Endothelial cell of umbilical vein (primary cell): ENCODE data around the gene GTSE1. TPM values are rescaled to one million over a fixed set of nuclear protein-coding genes. Genes with fewer than 3 reads are reported as not detected.

ENCODE experiments used
- BruUV-seq: library from RNA; stranded (reverse); fragments of 400-500 nt; replicated peaks from 2 replicates; lab custom pipeline; 2021; lab: Mats Ljungman, UMichigan
- CTCF ChIA-PET: fragments of 300-600, 350-600 bp; sonication (Branson Sonifier 250); formaldehyde crosslinking; loops from one replicate; lab custom pipeline; 2021; ENCODE audit warnings: antibody characterized with exemption, inconsistent platforms; lab: Charles Lee
- POLR2A ChIA-PET: fragments of 300-600, 350-600 bp; sonication (Branson Sonifier 250); formaldehyde crosslinking; loops from one replicate; lab custom pipeline; 2021; ENCODE audit warnings: antibody characterized with exemption, inconsistent platforms; lab: Charles Lee
- DNase-seq: peaks from one replicate; pipeline ENCODE4 v3.0.0-alpha.2; 2011; ENCODE audit warnings: low read depth, low spot score
- FAIRE-seq: peaks from 2 replicates; lab custom pipeline; 2011; peaks lifted over from hg19 to GRCh38; lab: Jason Lieb, UNC
- H2AFZ ChIP-seq: 2 replicates; pipeline ENCODE4 v1.6.0; 2012; ENCODE audit warnings: low read depth, low read length, control low read depth, inconsistent platforms
- H3K27ac ChIP-seq: 2 replicates; pipeline ENCODE4 v1.5.1; 2011; ENCODE audit warnings: low read depth, mild to moderate bottlenecking, control low read depth, low read length, moderate library complexity; ENCODE audit not compliant: insufficient read depth
- H3K27me3 ChIP-seq, 2 experiments: 2 replicates each; pipeline versions ENCODE4 v1.6.0 to v1.6.1; 2011; ENCODE audit warnings: low read length in 2 of 2, mixed read lengths in 1 of 2; ENCODE audit not compliant: control insufficient read depth in 2 of 2, insufficient read depth in 2 of 2
- H3K36me3 ChIP-seq, 2 experiments: 2 replicates in 1 of 2; 3 replicates in 1 of 2; pipeline ENCODE4 v1.5.1; 2011; ENCODE audit warnings: low read length in 2 of 2, mild to moderate bottlenecking in 1 of 2, moderate library complexity in 1 of 2; ENCODE audit not compliant: control insufficient read depth in 2 of 2, insufficient read depth in 2 of 2; ENCODE audit errors: extremely low read depth in 1 of 2
- H3K4me1 ChIP-seq: 3 replicates; pipeline ENCODE4 v1.5.1; 2011; ENCODE audit warnings: mild to moderate bottlenecking, low read length; ENCODE audit not compliant: control insufficient read depth, insufficient read depth; ENCODE audit errors: extremely low read depth
- H3K4me2 ChIP-seq: 2 replicates; pipeline ENCODE4 v1.6.1; 2011; ENCODE audit warnings: low read length, control low read depth, mixed read lengths; ENCODE audit not compliant: insufficient read depth
- H3K4me3 ChIP-seq, 3 experiments: fragments of 200-600 bp in 1 of 3; sonication (generic), shearing (Covaris generic) in 1 of 3; replicated peaks in 1 of 3; 2 replicates each; pipeline ENCODE4 v1.5.1; 2011 to 2016; ENCODE audit warnings: control low read depth in 3 of 3, low read length in 3 of 3, mild to moderate bottlenecking in 2 of 3, inconsistent platforms in 1 of 3, low read depth in 1 of 3, moderate library complexity in 1 of 3; ENCODE audit not compliant: insufficient read depth in 1 of 3
- H3K79me2 ChIP-seq: 2 replicates; pipeline ENCODE4 v1.6.0; 2012; ENCODE audit warnings: low read length, inconsistent platforms; ENCODE audit not compliant: control insufficient read depth, insufficient read depth
- H3K9ac ChIP-seq: replicated peaks from 2 replicates; pipeline ENCODE3; 2011; ENCODE audit warnings: low read length, control low read depth; ENCODE audit not compliant: insufficient read depth; ENCODE audit errors: extremely low read depth
- H3K9me1 ChIP-seq: replicated peaks from 3 replicates; pipeline ENCODE4 v1.6.0; 2011; ENCODE audit warnings: mild to moderate bottlenecking, low read length; ENCODE audit not compliant: control insufficient read depth, insufficient read depth; ENCODE audit errors: extremely low read depth
- H3K9me3 ChIP-seq: replicated peaks from 2 replicates; pipeline ENCODE4 v1.5.1; 2012; ENCODE audit warnings: low read length, inconsistent platforms; ENCODE audit not compliant: control insufficient read depth, insufficient read depth
- H4K20me1 ChIP-seq: replicated peaks from 2 replicates; pipeline ENCODE3; 2011; ENCODE audit warnings: mild to moderate bottlenecking, low read length; ENCODE audit not compliant: control insufficient read depth, insufficient read depth; ENCODE audit errors: extremely low read depth
- CTCF ChIP-seq, 2 donors: IDR thresholded peaks; 1 replicate in 1 of 2; 2 replicates in 1 of 2; pipeline ENCODE4 v1.5.1; 2011; ENCODE audit warnings: low read length in 2 of 2, mild to moderate bottlenecking in 2 of 2, moderate library complexity in 2 of 2, control low read depth in 1 of 2, inconsistent platforms in 1 of 2, low read depth in 1 of 2; ENCODE audit not compliant: insufficient read depth in 1 of 2; ENCODE audit errors: extremely low read depth in 1 of 2
- EZH2 ChIP-seq: IDR thresholded peaks from 2 replicates; pipeline ENCODE4 v1.6.1; 2012; ENCODE audit warnings: borderline replicate concordance, low read depth, mild to moderate bottlenecking, moderate library complexity, low read length, inconsistent platforms; ENCODE audit not compliant: severe bottlenecking
- FOS ChIP-seq: IDR thresholded peaks from 2 replicates; pipeline ENCODE4 v1.6.1; 2011; ENCODE audit warnings: mild to moderate bottlenecking, low read length, moderate library complexity, borderline replicate concordance; ENCODE audit not compliant: insufficient read depth
- GATA2 ChIP-seq: IDR thresholded peaks from 2 replicates; pipeline ENCODE4 v1.7.0; 2011; ENCODE audit warnings: low read depth, mild to moderate bottlenecking, moderate library complexity, mixed read lengths, low read length; ENCODE audit not compliant: insufficient read length, insufficient read depth
- JUN ChIP-seq: IDR thresholded peaks from 2 replicates; pipeline ENCODE4 v1.6.1; 2011; ENCODE audit warnings: borderline replicate concordance, low read depth; ENCODE audit not compliant: insufficient read length, insufficient read depth
- MYC ChIP-seq: IDR thresholded peaks from one replicate; pipeline ENCODE4 v1.6.1; 2011; ENCODE audit warnings: mild to moderate bottlenecking, low read depth, low read length
- POLR2A ChIP-seq: IDR thresholded peaks from 2 replicates; pipeline ENCODE4 v1.6.1; 2012; ENCODE audit warnings: low read depth, mild to moderate bottlenecking, control low read depth, low read length
- POLR2AphosphoS5 ChIP-seq: IDR thresholded peaks from 2 replicates; pipeline ENCODE4 v1.6.1; 2012; ENCODE audit warnings: low read depth, mild to moderate bottlenecking, control low read depth, low read length, moderate library complexity; ENCODE audit not compliant: insufficient read depth
- dilution Hi-C: fragments of 300-500 bp; cut with MboI; formaldehyde crosslinking; loops from one replicate; pipeline ENCODE4 v1.15.0; 2019; ENCODE audit warnings: low sequenced_read_pairs; ENCODE audit not compliant: extremely low pct_ligation_motif_present
- intact Hi-C: fragments of 100-400 bp; cut with micrococcal nuclease; formaldehyde crosslinking; loops from one replicate; pipeline ENCODE4 v1.10.0; 2022
- polyA plus RNA-seq, 4 experiments: library from polyadenylated mRNA; depleted of rRNA in 3 of 4; stranded (reverse) in 3 of 4; unstranded in 1 of 4; fragments of >200 nt; gene quantifications; 2 replicates each; pipeline versions ENCODE4 v1.2.1 to v1.2.3, GENCODE V29; 2011 to 2012; ENCODE audit warnings: missing spikeins in 1 of 4
- total RNA-seq: library from RNA; stranded (reverse); gene quantifications from 2 replicates; pipeline ENCODE4 v1.2.3, GENCODE V29; 2021
- TF ChIP-seq, protein P1 (sequence below): IDR thresholded peaks from 2 replicates; pipeline ENCODE4 v1.6.1; 2011; ENCODE audit not compliant: insufficient read depth, insufficient read length

The GTSE1 gene
- total and polyA plus RNA-seq, 2 donors (not counting 3 experiments of a cell fraction or from before 2014, with no cell fraction given) = 25.9 to 57.2 TPM

DNA sequence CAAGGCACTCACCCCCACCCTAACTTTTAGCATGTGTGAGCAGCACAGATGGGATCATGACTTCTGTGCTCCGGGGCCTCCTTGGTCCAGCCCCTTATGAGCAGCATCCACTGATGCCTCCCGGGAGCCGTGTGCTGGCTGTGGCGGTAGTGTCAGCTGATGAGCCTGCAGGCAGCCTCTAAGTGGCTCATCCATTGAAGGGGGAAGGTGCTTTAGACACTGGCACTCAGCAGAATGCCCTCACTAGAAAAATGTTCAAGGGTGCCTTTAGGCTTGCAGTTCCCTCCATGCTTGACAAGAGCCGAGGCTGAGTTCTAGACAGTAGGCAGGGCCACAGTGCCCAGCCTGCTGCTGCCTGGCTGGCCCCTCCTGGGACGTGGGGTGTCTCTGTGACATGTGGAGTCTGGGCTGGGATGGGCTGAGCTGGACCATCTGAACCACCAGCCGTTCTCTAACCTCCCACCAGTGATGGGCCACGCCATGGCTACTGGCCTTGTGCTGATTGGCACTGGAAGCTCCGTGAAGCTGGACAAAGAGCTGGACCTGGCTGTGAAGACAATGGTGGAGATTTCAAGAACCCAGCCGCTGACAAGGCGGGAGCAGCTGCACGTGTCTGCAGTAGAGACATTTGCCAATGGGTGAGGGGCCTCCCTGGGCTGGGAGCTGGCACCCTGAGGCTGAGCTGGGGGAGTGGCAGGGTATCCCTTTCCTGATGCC is 23.1 kb upstream of the GTSE1 start:
- Histone ChIP-seq H3K9me1 (no peaks in the 10 kb centered on the region), H3K4me1 (peaks cover 12% of the 10 kb centered on the region), H3K9ac (no peak overlapping the region), H3K4me3 (no peak overlapping the region), H3K27me3 (no peaks in the 10 kb centered on the region), H4K20me1 (no peaks in the 10 kb centered on the region), H3K36me3 (peaks cover 7 to 29% of the 10 kb centered on the region in 2 experiments), H3K79me2 (peaks cover 5% of the 10 kb centered on the region), H2AFZ (no peak overlapping the region), H3K4me2 (no peak overlapping the region), H3K27ac (no peak overlapping the region), H3K9me3 (no peaks in the 10 kb centered on the region)
- intact Hi-C loops = no loop called here
- ChIA-PET POLR2A (no interaction called here), CTCF (no interaction called here)
- FAIRE-seq (no peak), DNase-seq (no peak)
- TF ChIP-seq POLR2AphosphoS5 = no peak
- no peak for TF ChIP-seq EZH2
- TF ChIP-seq, protein P1, sequence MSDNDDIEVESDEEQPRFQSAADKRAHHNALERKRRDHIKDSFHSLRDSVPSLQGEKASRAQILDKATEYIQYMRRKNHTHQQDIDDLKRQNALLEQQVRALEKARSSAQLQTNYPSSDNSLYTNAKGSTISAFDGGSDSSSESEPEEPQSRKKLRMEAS = no peak
- TF ChIP-seq JUN = no peak
- dilution Hi-C loops = no loop called here
- no TSS peak for BruUV-seq

DNA sequence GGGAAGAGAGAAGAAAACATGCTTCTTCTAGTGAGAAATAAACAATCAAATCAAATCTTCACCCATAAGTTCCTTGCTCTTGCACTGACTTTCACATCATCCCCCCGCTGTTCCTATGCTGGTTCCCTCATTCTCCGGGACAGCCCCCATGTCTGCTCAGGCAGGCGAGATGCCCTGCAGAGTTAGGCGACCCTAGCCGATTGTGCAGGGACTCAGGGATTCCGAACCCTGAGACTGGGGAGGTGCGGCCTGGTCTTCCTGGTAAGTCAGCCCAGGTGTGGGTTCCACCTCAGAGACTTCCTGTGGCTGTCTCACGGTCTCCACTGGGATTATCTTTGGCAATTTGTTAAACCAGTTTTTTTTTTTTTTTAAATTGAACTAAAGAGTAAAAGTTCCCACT is 22.3 kb upstream of the GTSE1 start:
- no TSS peak for BruUV-seq
- H3K36me3 ChIP-seq = peaks cover 12 to 35% of the 10 kb centered on the region in 2 experiments
- intact Hi-C loops (no loop called here), dilution Hi-C loops (no loop called here)
- H3K27me3 ChIP-seq = no peaks in the 10 kb centered on the region
- H2AFZ ChIP-seq = no peak overlapping the region
- H3K9me3 ChIP-seq = no peaks in the 10 kb centered on the region
- H3K4me2 ChIP-seq = no peak overlapping the region
- POLR2A ChIA-PET = no interaction called here
- H3K27ac ChIP-seq = no peak overlapping the region
- CTCF ChIA-PET = no interaction called here
- TF ChIP-seq, protein P1 = no peak
- TF ChIP-seq MYC (no peak), JUN (no peak), POLR2AphosphoS5 (no peak), GATA2 (no peak), EZH2 (no peak), FOS (no peak), POLR2A (no peak), CTCF (IDR thresholded peaks at IDR 0.05; ENCODE audit: extremely low read depth in 1 of 2, insufficient read depth in 1 of 2, low read depth in 1 of 2, low read length in 2 of 2) (no peak)
- no peak for FAIRE-seq
- H3K9me1 ChIP-seq = no peaks in the 10 kb centered on the region
- no peaks in the 10 kb centered on the region for H4K20me1 ChIP-seq
- H3K4me3 ChIP-seq = no peak overlapping the region
- no peak for DNase-seq
- peaks cover 6% of the 10 kb centered on the region for H3K4me1 ChIP-seq
- peaks cover 2% of the 10 kb centered on the region for H3K79me2 ChIP-seq
- no peak overlapping the region for H3K9ac ChIP-seq
